ENCODE results near the gene ITGAX.
A peak's percentile ranks its signal among the peaks of the same experiment; 100 is the strongest.

Gene ITGAX

GRCh38 chr16:31348579-31348978 is 6.4 kb upstream of the ITGAX start:
- in situ Hi-C loops (cut with MboI; ENCODE audit: low sequenced_read_pairs, unreplicated experiment) = no loop called here
- TF ChIP-seq CTCF (IDR thresholded peaks at IDR 0.05; ENCODE audit: borderline replicate concordance, control extremely low read depth, extremely low read depth, insufficient read depth, missing control alignments) = no peak
- DNase-seq (ENCODE audit: low spot score) = no peak

GRCh38 chr16:31350275-31351005 is 4.5 kb upstream of the ITGAX start:
- no peak for TF ChIP-seq CTCF (IDR thresholded peaks at IDR 0.05; ENCODE audit: borderline replicate concordance, control extremely low read depth, extremely low read depth, insufficient read depth, missing control alignments)
- peak; percentile 34 for DNase-seq (ENCODE audit: low spot score)
- in situ Hi-C loops (cut with MboI; ENCODE audit: low sequenced_read_pairs, unreplicated experiment) = loop anchor here (25.0 kb wide), 1 partner anchor 163 kb away; the partner anchor contains the start of gene FUS

GRCh38 chr16:31351246-31351941 is 3.6 kb upstream of the ITGAX start:
- in situ Hi-C loops (cut with MboI; ENCODE audit: low sequenced_read_pairs, unreplicated experiment) = loop anchor here (25.0 kb wide), 1 partner anchor 164 kb away; the partner anchor contains the start of gene FUS
- no peak for TF ChIP-seq CTCF (IDR thresholded peaks at IDR 0.05; ENCODE audit: borderline replicate concordance, control extremely low read depth, extremely low read depth, insufficient read depth, missing control alignments)
- DNase-seq (ENCODE audit: low spot score) = peak; percentile 43

GRCh38 chr16:31351942-31352325 is 3.0 kb upstream of the ITGAX start:
- no peak for TF ChIP-seq CTCF (IDR thresholded peaks at IDR 0.05; ENCODE audit: borderline replicate concordance, control extremely low read depth, extremely low read depth, insufficient read depth, missing control alignments)
- peak; percentile 53 for DNase-seq (ENCODE audit: low spot score)
- in situ Hi-C loops (cut with MboI; ENCODE audit: low sequenced_read_pairs, unreplicated experiment) = loop anchor here (25.0 kb wide), 1 partner anchor 165 kb away; the partner anchor contains the start of gene FUS

DNA sequence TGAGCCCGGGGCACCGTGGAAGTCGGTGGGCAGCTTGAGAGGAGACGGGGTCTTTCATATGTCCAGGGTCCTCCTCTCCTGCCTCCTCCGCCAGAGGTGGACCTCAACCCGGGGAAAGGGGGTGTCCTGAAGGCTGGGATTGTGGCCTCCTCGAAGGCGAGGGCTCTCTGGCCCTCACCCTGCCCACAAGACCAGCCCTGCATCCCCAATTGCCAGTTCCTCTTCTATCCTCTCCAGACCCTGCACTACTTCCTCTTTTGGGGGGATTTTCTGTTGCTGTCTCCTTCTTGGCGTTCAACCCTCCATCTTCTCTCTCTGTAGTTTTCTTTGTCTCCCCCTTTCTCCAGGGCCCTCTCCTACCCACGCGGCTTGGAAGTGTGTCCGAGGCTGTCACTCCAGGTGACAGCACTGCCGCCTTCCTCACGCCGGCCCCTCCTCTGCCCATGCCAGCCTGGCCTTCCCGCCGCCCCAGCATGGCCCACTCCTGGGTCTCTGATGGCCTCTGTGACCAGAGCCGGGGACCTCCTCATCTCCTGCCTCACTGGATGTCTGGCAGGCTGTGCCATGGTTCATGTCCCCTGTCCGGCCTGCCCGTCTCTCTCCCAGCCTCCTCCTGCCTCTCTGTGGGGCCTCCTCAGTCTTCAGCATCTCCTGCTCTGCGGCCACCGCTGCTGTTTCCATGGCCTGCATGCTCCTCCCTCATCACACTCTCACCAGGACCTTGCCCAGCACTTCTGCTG is 2.4 kb upstream of the ITGAX start:
- DNase-seq (ENCODE audit: low spot score) = peak; percentile 52
- TF ChIP-seq CTCF (IDR thresholded peaks at IDR 0.05; ENCODE audit: borderline replicate concordance, control extremely low read depth, extremely low read depth, insufficient read depth, missing control alignments) = no peak
- in situ Hi-C loops (cut with MboI; ENCODE audit: low sequenced_read_pairs, unreplicated experiment) = loop anchor here (25.0 kb wide), 1 partner anchor 165 kb away; the partner anchor contains the start of gene FUS

DNA sequence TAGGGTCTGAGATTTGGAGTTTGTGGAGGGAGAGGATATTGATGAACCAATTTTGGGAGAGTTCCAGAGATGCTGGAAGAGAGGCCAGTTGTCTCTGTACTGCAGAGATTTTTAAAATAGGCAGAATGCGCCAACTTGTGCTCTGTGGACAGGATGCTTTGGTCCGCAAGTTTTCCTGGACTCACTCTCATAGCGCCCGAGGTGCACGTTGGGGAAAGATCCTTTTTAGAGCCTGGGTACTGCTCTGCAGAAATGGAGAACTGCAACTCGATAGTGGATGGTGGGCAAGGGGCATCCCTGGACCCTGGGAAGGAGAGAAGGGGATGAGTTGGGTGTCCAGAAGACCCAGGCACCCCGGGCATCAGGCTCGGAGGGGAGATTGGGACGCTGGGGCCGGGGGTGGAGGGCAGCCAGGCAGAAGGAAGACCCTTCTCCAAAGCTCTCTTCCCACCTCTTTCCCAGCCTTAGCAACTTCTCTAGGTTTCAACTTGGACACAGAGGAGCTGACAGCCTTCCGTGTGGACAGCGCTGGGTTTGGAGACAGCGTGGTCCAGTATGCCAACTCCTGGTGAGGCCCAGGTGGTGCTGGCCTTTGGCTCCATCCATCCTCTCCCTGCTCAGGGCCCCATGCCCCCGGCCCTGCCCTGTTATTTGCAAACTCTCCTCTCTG is 590 bp downstream of the ITGAX start:
- in situ Hi-C loops (cut with MboI; ENCODE audit: low sequenced_read_pairs, unreplicated experiment) = loop anchor here (25.0 kb wide), 1 partner anchor 168 kb away; the partner anchor contains the start of gene FUS
- TF ChIP-seq CTCF (IDR thresholded peaks at IDR 0.05; ENCODE audit: borderline replicate concordance, control extremely low read depth, extremely low read depth, insufficient read depth, missing control alignments) = no peak
- no peak for DNase-seq (ENCODE audit: low spot score)

Data from GM13976 (cell line).